ENCODE data around the gene PARD3B.

Gene PARD3B

GRCh38 chr2:204900487-204900886 is 355.2 kb downstream of the PARD3B start:
- H3K27me3 ChIP-seq (ENCODE audit: insufficient read depth, poor library complexity, severe bottlenecking) = no peaks in the 10 kb centered on the region
- TF ChIP-seq SPI1 (IDR thresholded peaks at IDR 0.05; ENCODE audit: borderline replicate concordance, low read depth) (no peak), REST (IDR thresholded peaks at IDR 0.05; ENCODE audit: insufficient replicate concordance, low read depth) (no peak), GABPA (IDR thresholded peaks at IDR 0.05; ENCODE audit: low read depth) (no peak), CTCF (IDR thresholded peaks at IDR 0.05; ENCODE audit: insufficient read depth, low read length) (no peak), POLR2AphosphoS5 (IDR thresholded peaks at IDR 0.05; ENCODE audit: low read depth) (no peak)
- no peak overlapping the region for H3K4me3 ChIP-seq (replicated peaks; ENCODE audit: insufficient read depth, low read length)
- no peak for DNase-seq (ENCODE audit: low read depth in 1 of 2, low spot score in 1 of 2)
- no peak overlapping the region for H3K27ac ChIP-seq (replicated peaks)

DNA sequence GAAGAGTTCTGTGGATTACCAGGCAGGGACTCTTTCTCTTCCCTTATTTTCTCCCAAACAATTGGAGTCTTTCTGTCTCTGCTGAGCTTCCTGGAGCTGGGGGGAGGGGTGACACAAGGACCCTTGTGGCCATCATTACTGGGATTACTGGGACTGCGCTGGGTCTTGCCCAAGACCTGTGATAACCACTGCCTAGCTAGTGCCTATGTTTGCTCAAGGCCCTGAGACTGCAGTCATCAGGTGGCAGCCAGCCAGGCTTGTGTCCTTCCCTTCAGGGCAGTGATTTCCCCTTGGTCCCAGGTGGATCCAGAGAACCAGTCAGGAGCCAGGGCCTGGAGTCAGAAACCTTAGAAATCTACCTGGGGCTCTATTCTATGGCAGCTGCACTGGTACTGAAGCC is 355.6 kb downstream of the PARD3B start:
- no peak for TF ChIP-seq REST (IDR thresholded peaks at IDR 0.05; ENCODE audit: insufficient replicate concordance, low read depth)
- TF ChIP-seq POLR2AphosphoS5 (IDR thresholded peaks at IDR 0.05; ENCODE audit: low read depth) = no peak
- TF ChIP-seq CTCF (IDR thresholded peaks at IDR 0.05; ENCODE audit: insufficient read depth, low read length) = no peak
- no peak for TF ChIP-seq GABPA (IDR thresholded peaks at IDR 0.05; ENCODE audit: low read depth)
- no peak for TF ChIP-seq SPI1 (IDR thresholded peaks at IDR 0.05; ENCODE audit: borderline replicate concordance, low read depth)
- Histone ChIP-seq H3K27ac (replicated peaks) (no peak overlapping the region), H3K27me3 (ENCODE audit: insufficient read depth, poor library complexity, severe bottlenecking) (no peaks in the 10 kb centered on the region), H3K4me3 (replicated peaks; ENCODE audit: insufficient read depth, low read length) (no peak overlapping the region)
- no peak for DNase-seq (ENCODE audit: low read depth in 1 of 2, low spot score in 1 of 2)

DNA sequence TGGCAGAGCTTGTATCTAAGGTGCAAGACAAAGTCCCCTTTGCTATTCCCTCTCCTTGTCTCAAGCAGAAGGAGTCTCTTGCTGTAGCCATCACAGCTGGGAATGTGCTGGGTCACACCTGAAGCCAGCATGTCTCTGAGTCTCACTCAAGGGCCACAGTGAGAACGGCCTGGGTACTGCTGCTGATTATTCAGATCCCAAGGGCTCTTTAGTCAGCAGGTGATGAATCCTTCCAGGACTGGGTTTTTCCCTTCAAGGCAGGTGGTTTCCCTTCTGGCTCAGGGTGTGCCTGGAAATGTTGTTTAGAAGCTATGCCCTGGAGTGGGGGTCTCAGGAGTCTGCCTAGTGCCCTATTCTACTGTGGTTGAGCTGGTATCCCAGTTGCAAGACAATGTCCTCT is 356.3 kb downstream of the PARD3B start:
- H3K4me3 ChIP-seq (replicated peaks; ENCODE audit: insufficient read depth, low read length) = no peak overlapping the region
- no peak overlapping the region for H3K27ac ChIP-seq (replicated peaks)
- H3K27me3 ChIP-seq (ENCODE audit: insufficient read depth, poor library complexity, severe bottlenecking) = no peaks in the 10 kb centered on the region
- TF ChIP-seq SPI1 (IDR thresholded peaks at IDR 0.05; ENCODE audit: borderline replicate concordance, low read depth) (no peak), POLR2AphosphoS5 (IDR thresholded peaks at IDR 0.05; ENCODE audit: low read depth) (no peak), CTCF (IDR thresholded peaks at IDR 0.05; ENCODE audit: insufficient read depth, low read length) (no peak), REST (IDR thresholded peaks at IDR 0.05; ENCODE audit: insufficient replicate concordance, low read depth) (no peak), GABPA (IDR thresholded peaks at IDR 0.05; ENCODE audit: low read depth) (no peak)
- no peak for DNase-seq (ENCODE audit: low read depth in 1 of 2, low spot score in 1 of 2)
